ENCODE results near the gene FZD7. TPM values are rescaled to one million over a fixed set of nuclear protein-coding genes. Genes with fewer than 3 reads are reported as not detected.

The FZD7 gene
- total RNA-seq, 1 donor from 2014 or later = 79.4 TPM

- Histone ChIP-seq H3K9me3 (ENCODE audit: low read depth) (no peaks in the 10 kb centered on the region), H3K4me2 (no peak overlapping the region), H4K20me1 (ENCODE audit: low read depth) (no peaks in the 10 kb centered on the region), H3K9ac (no peak overlapping the region), H3K4me3 (no peak overlapping the region), H3K27me3 (no peaks in the 10 kb centered on the region), H3F3A (ENCODE audit: low read depth) (peaks cover 11% of the 10 kb centered on the region), H3K4me1 (peaks cover 23% of the 10 kb centered on the region), H3K79me2 (ENCODE audit: low read depth) (no peaks in the 10 kb centered on the region), H3K36me3 (no peaks in the 10 kb centered on the region), H2AFZ (replicated peaks) (no peak overlapping the region), H3K27ac (no peak overlapping the region)
- Mint-ChIP-seq H3K27ac (no peak overlapping the region), H3K27me3 (ENCODE audit: insufficient read depth, low read depth) (peaks cover 7% of the 10 kb centered on the region), H3K4me1 (peaks cover 52% of the 10 kb centered on the region), H3K36me3 (peaks cover 3% of the 10 kb centered on the region), H3K4me3 (no peak overlapping the region), H3K9me3 (no peaks in the 10 kb centered on the region)
- DNase-seq (ENCODE audit: low spot score) = no peak
- TF ChIP-seq EZH2 (IDR thresholded peaks at IDR 0.05) (no peak), EZH2phosphoT487 (IDR thresholded peaks at IDR 0.05) (no peak), CTCF (IDR thresholded peaks at IDR 0.05) (no peak)
Observed at GRCh38 chr2:202009581-202009980, 24.1 kb upstream of the FZD7 start.

GRCh38 chr2:202014318-202014717 is 19.3 kb upstream of the FZD7 start:
- no peaks in the 10 kb centered on the region for H3K27me3 ChIP-seq
- no peaks in the 10 kb centered on the region for H3K9me3 Mint-ChIP-seq
- DNase-seq (ENCODE audit: low spot score) = no peak
- no peak overlapping the region for H3K27ac ChIP-seq
- H2AFZ ChIP-seq (replicated peaks) = no peak overlapping the region
- no peak overlapping the region for H3K4me3 ChIP-seq
- H3K4me1 ChIP-seq = peaks cover 23% of the 10 kb centered on the region
- no peaks in the 10 kb centered on the region for H3K79me2 ChIP-seq (ENCODE audit: low read depth)
- no peaks in the 10 kb centered on the region for H3K9me3 ChIP-seq (ENCODE audit: low read depth)
- H3K36me3 ChIP-seq = no peaks in the 10 kb centered on the region
- no peak overlapping the region for H3K9ac ChIP-seq
- H3K27ac Mint-ChIP-seq = no peak overlapping the region
- peaks cover 3% of the 10 kb centered on the region for H3K36me3 Mint-ChIP-seq
- no peaks in the 10 kb centered on the region for H4K20me1 ChIP-seq (ENCODE audit: low read depth)
- peaks cover 12% of the 10 kb centered on the region for H3F3A ChIP-seq (ENCODE audit: low read depth)
- peaks cover 34% of the 10 kb centered on the region for H3K4me1 Mint-ChIP-seq
- H3K4me3 Mint-ChIP-seq = no peak overlapping the region
- H3K4me2 ChIP-seq = no peak overlapping the region
- no peak for TF ChIP-seq CTCF (IDR thresholded peaks at IDR 0.05)
- TF ChIP-seq EZH2phosphoT487 (IDR thresholded peaks at IDR 0.05) = no peak
- TF ChIP-seq EZH2 (IDR thresholded peaks at IDR 0.05) = no peak
- peaks cover 10% of the 10 kb centered on the region for H3K27me3 Mint-ChIP-seq (ENCODE audit: insufficient read depth, low read depth)

GRCh38 chr2:202014759-202015211 is 18.9 kb upstream of the FZD7 start:
- Histone ChIP-seq H3K27me3 (no peaks in the 10 kb centered on the region), H3K4me1 (peaks cover 25% of the 10 kb centered on the region), H3K9ac (no peak overlapping the region), H3K9me3 (ENCODE audit: low read depth) (no peaks in the 10 kb centered on the region), H3K27ac (no peak overlapping the region), H2AFZ (replicated peaks) (peak overlapping the region; percentile 20), H3F3A (ENCODE audit: low read depth) (peaks cover 16% of the 10 kb centered on the region), H3K4me3 (no peak overlapping the region), H4K20me1 (ENCODE audit: low read depth) (no peaks in the 10 kb centered on the region), H3K4me2 (no peak overlapping the region), H3K36me3 (no peaks in the 10 kb centered on the region), H3K79me2 (ENCODE audit: low read depth) (no peaks in the 10 kb centered on the region)
- Mint-ChIP-seq H3K4me1 (peaks cover 30% of the 10 kb centered on the region), H3K36me3 (peaks cover 3% of the 10 kb centered on the region), H3K4me3 (no peak overlapping the region), H3K27me3 (ENCODE audit: insufficient read depth, low read depth) (peaks cover 10% of the 10 kb centered on the region), H3K9me3 (no peaks in the 10 kb centered on the region), H3K27ac (peak overlapping the region; percentile 42)
- no peak for DNase-seq (ENCODE audit: low spot score)
- no peak for TF ChIP-seq EZH2phosphoT487 (IDR thresholded peaks at IDR 0.05)
- no peak for TF ChIP-seq EZH2 (IDR thresholded peaks at IDR 0.05)
- TF ChIP-seq CTCF (IDR thresholded peaks at IDR 0.05) = no peak

Data from neural progenitor cell (in vitro differentiated cells).